Measurements from ENCODE around the gene PRUNE1. TPM values are rescaled to one million over a fixed set of nuclear protein-coding genes. Genes with fewer than 3 reads are reported as not detected.

PRUNE1 gene
- polyA plus RNA-seq, 1 donor from 2014 or later = 32.2 TPM

GRCh38 chr1:150981805-150982712 is 26.2 kb upstream of the PRUNE1 start, which contains the start of gene ANXA9:
Gene ANXA9, plus strand, starts transcription at chr1:150982292. Its CDS starts 814 bp downstream, at chr1:150983106.
- H3K9me3 ChIP-seq (ENCODE audit: low read length) = no peaks in the 10 kb centered on the region
- no peak within 1 kb of the TSS for H3K4me2 ChIP-seq (ENCODE audit: low read length)

GRCh38 chr1:150985179-150985825 is 22.9 kb upstream of the PRUNE1 start:
- no peak overlapping the region for H3K4me2 ChIP-seq (ENCODE audit: low read length)
- H2AFZ ChIP-seq (ENCODE audit: low read depth, low read length) = no peak overlapping the region
- H3K9me2 ChIP-seq (ENCODE audit: insufficient read depth, low read length) = no peaks in the 10 kb centered on the region
- H3K9ac ChIP-seq (ENCODE audit: low read length) = no peak overlapping the region
- H4K20me1 ChIP-seq (ENCODE audit: insufficient read depth) = no peaks in the 10 kb centered on the region
- H3K9me3 ChIP-seq (ENCODE audit: low read length) = no peaks in the 10 kb centered on the region
- no peaks in the 10 kb centered on the region for H3K79me2 ChIP-seq (replicated peaks; ENCODE audit: insufficient read depth, low read length)
- H3K4me3 ChIP-seq (ENCODE audit: low read length) = no peak overlapping the region
- H3K27me3 ChIP-seq (ENCODE audit: insufficient read depth, low read depth, low read length) = no peaks in the 10 kb centered on the region
- H3K36me3 ChIP-seq (ENCODE audit: insufficient read depth, low read length) = no peaks in the 10 kb centered on the region
- no peak overlapping the region for H3K27ac ChIP-seq (ENCODE audit: low read length)
- H3F3A ChIP-seq (ENCODE audit: insufficient read depth, low read length, poor library complexity, severe bottlenecking) = no peaks in the 10 kb centered on the region
- TF ChIP-seq EZH2 (IDR thresholded peaks at IDR 0.05; ENCODE audit: borderline replicate concordance, insufficient read depth, low read length, poor library complexity, severe bottlenecking) = no peak
- no peak for TF ChIP-seq TAF1 (IDR thresholded peaks at IDR 0.05; ENCODE audit: low read depth)
- no peak for TF ChIP-seq MXI1 (conservative IDR thresholded peaks at IDR 0.05; ENCODE audit: poor library complexity, severe bottlenecking)
- no peak for TF ChIP-seq EP300 (conservative IDR thresholded peaks at IDR 0.05; ENCODE audit: poor library complexity, severe bottlenecking)
- no peak for TF ChIP-seq POLR2AphosphoS5 (IDR thresholded peaks at IDR 0.05)
- no peak for TF ChIP-seq CTCF (IDR thresholded peaks at IDR 0.05; ENCODE audit: poor library complexity, severe bottlenecking)
- TF ChIP-seq SMC3 (conservative IDR thresholded peaks at IDR 0.05; ENCODE audit: poor library complexity) = no peak

More at GRCh38 chr1:150981805-150982712, 26.2 kb upstream of the PRUNE1 start, which contains the start of gene ANXA9:
- no peak for TF ChIP-seq EZH2 (IDR thresholded peaks at IDR 0.05; ENCODE audit: borderline replicate concordance, insufficient read depth, low read length, poor library complexity, severe bottlenecking)
- no peak for TF ChIP-seq EP300 (conservative IDR thresholded peaks at IDR 0.05; ENCODE audit: poor library complexity, severe bottlenecking)
- TF ChIP-seq TAF1 (IDR thresholded peaks at IDR 0.05; ENCODE audit: low read depth) = no peak
- no peak for TF ChIP-seq CTCF (IDR thresholded peaks at IDR 0.05; ENCODE audit: poor library complexity, severe bottlenecking)
- no peak for TF ChIP-seq POLR2AphosphoS5 (IDR thresholded peaks at IDR 0.05)
- no peak for TF ChIP-seq SMC3 (conservative IDR thresholded peaks at IDR 0.05; ENCODE audit: poor library complexity)
- TF ChIP-seq MXI1 (conservative IDR thresholded peaks at IDR 0.05; ENCODE audit: poor library complexity, severe bottlenecking) = no peak
- TF ChIP-seq, protein P1, sequence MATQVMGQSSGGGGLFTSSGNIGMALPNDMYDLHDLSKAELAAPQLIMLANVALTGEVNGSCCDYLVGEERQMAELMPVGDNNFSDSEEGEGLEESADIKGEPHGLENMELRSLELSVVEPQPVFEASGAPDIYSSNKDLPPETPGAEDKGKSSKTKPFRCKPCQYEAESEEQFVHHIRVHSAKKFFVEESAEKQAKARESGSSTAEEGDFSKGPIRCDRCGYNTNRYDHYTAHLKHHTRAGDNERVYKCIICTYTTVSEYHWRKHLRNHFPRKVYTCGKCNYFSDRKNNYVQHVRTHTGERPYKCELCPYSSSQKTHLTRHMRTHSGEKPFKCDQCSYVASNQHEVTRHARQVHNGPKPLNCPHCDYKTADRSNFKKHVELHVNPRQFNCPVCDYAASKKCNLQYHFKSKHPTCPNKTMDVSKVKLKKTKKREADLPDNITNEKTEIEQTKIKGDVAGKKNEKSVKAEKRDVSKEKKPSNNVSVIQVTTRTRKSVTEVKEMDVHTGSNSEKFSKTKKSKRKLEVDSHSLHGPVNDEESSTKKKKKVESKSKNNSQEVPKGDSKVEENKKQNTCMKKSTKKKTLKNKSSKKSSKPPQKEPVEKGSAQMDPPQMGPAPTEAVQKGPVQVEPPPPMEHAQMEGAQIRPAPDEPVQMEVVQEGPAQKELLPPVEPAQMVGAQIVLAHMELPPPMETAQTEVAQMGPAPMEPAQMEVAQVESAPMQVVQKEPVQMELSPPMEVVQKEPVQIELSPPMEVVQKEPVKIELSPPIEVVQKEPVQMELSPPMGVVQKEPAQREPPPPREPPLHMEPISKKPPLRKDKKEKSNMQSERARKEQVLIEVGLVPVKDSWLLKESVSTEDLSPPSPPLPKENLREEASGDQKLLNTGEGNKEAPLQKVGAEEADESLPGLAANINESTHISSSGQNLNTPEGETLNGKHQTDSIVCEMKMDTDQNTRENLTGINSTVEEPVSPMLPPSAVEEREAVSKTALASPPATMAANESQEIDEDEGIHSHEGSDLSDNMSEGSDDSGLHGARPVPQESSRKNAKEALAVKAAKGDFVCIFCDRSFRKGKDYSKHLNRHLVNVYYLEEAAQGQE (IDR thresholded peaks at IDR 0.05; ENCODE audit: borderline replicate concordance) = no peak
- no peak for TF ChIP-seq RAD21 (conservative IDR thresholded peaks at IDR 0.05)
- Histone ChIP-seq H3K36me3 (ENCODE audit: insufficient read depth, low read length) (no peaks in the 10 kb centered on the region), H3K27ac (ENCODE audit: low read length) (no peak within 1 kb of the TSS), H3K9ac (ENCODE audit: low read length) (no peak within 1 kb of the TSS), H3K9me2 (ENCODE audit: insufficient read depth, low read length) (no peaks in the 10 kb centered on the region), H3F3A (ENCODE audit: insufficient read depth, low read length, poor library complexity, severe bottlenecking) (no peaks in the 10 kb centered on the region), H3K27me3 (ENCODE audit: insufficient read depth, low read depth, low read length) (no peaks in the 10 kb centered on the region), H4K20me1 (ENCODE audit: insufficient read depth) (no peaks in the 10 kb centered on the region), H3K4me3 (ENCODE audit: low read length) (no peak within 1 kb of the TSS), H2AFZ (ENCODE audit: low read depth, low read length) (no peak within 1 kb of the TSS), H3K79me2 (replicated peaks; ENCODE audit: insufficient read depth, low read length) (no peaks in the 10 kb centered on the region)

All from neural cell (in vitro differentiated cells).